SK-N-MC (cell line): ENCODE measurements around the gene HSPBP1.

Experiments used
- EZH2 ChIP-seq: fragments of 200-600 bp; sonication (generic); IDR thresholded peaks from one replicate; pipeline ENCODE4 v1.6.1; 2017; ENCODE audit warnings: antibody characterized with exemption
- POLR2AphosphoS5 ChIP-seq: IDR thresholded peaks from 2 replicates; pipeline ENCODE4 v1.6.1; 2012; ENCODE audit warnings: mild to moderate bottlenecking, low read depth, low read length, borderline replicate concordance

DNA sequence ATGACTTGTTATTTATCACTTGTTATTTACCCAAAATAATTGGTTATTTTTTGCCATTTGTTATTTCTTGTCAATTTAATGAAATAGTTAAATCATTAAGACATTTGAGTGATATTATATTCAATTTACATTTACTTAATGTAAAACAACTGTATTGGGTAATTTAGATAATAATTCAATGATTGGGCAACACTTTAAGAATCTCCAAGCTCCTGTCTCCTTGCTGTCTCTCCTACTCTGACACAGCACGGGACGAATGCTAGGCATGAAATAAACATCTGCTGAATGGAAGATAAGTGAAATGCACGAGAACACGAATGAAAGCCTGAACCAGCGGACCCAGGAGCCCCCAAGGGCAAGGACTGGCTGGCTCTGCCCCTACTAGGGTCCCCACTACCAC, 15.4 kb downstream of the HSPBP1 start:
- TF ChIP-seq POLR2AphosphoS5 (no peak), EZH2 (no peak)
